A673 (cell line): ENCODE results near the gene OR5AL1. TPM values are rescaled to one million over a fixed set of nuclear protein-coding genes. Genes with fewer than 3 reads are reported as not detected.

Source experiments
- Bru-seq: library from RNA; stranded (reverse); fragments of 400-500 nt; gene quantifications from one replicate; lab custom pipeline; 2021; lab: Mats Ljungman, UMichigan
- BruChase-seq, 2 experiments: library from RNA; stranded (reverse); fragments of 400-500 nt; gene quantifications; one replicate each; lab custom pipeline; 2021; lab: Mats Ljungman, UMichigan
- BruUV-seq: library from RNA; stranded (reverse); fragments of 400-500 nt; replicated peaks from 2 replicates; lab custom pipeline; 2021; lab: Mats Ljungman, UMichigan
- CTCF ChIA-PET: fragments of 300-600 bp; sonication (Branson Sonifier 250); formaldehyde crosslinking; loops from one replicate; lab custom pipeline; 2022; ENCODE audit warnings: antibody characterized with exemption; lab: Charles Lee
- POLR2A ChIA-PET: fragments of 300-600 bp; sonication (Branson Sonifier 250); formaldehyde crosslinking; loops from one replicate; lab custom pipeline; 2022; ENCODE audit warnings: antibody characterized with exemption; ENCODE audit not compliant: low non-redundant PET; lab: Charles Lee
- DNase-seq: peaks from one replicate; pipeline ENCODE4 v3.0.0-alpha.2; 2015; ENCODE audit warnings: low spot score
- H3K27ac ChIP-seq: fragments of 200-600 bp; sonication (generic); 2 replicates; pipeline ENCODE4 v1.5.1; 2016; ENCODE audit warnings: mixed run types, low read depth, mild to moderate bottlenecking, mixed read lengths, antibody characterized with exemption, low read length; ENCODE audit not compliant: poor library complexity, severe bottlenecking
- H3K27me3 ChIP-seq: fragments of 200-600 bp; sonication (generic); replicated peaks from 2 replicates; pipeline ENCODE4 v1.6.1; 2017; ENCODE audit warnings: mixed run types, low read depth, mild to moderate bottlenecking, mixed read lengths, antibody characterized with exemption, low read length; ENCODE audit not compliant: insufficient read depth, poor library complexity
- H3K36me3 ChIP-seq: fragments of 200-600 bp; sonication (generic); 2 replicates; pipeline ENCODE4 v1.6.1; 2016; ENCODE audit warnings: mixed run types, mild to moderate bottlenecking, mixed read lengths, antibody characterized with exemption, low read length; ENCODE audit not compliant: insufficient read depth, poor library complexity, severe bottlenecking
- H3K4me1 ChIP-seq: fragments of 200-600 bp; sonication (generic); 2 replicates; pipeline ENCODE4 v1.6.1; 2017; ENCODE audit warnings: mixed run types, mild to moderate bottlenecking, mixed read lengths, antibody characterized with exemption, low read length; ENCODE audit not compliant: insufficient read depth, poor library complexity, severe bottlenecking
- H3K4me3 ChIP-seq: fragments of 200-600 bp; sonication (generic); 2 replicates; pipeline ENCODE4 v1.5.1; 2016; ENCODE audit warnings: low read depth, mixed run types, mild to moderate bottlenecking, mixed read lengths, low read length; ENCODE audit not compliant: poor library complexity, severe bottlenecking
- H3K9me3 ChIP-seq: fragments of 200-600 bp; sonication (generic); 2 replicates; pipeline ENCODE4 v1.6.1; 2016; ENCODE audit warnings: mixed run types, low read depth, mild to moderate bottlenecking, mixed read lengths, antibody characterized with exemption, low read length; ENCODE audit not compliant: poor library complexity, severe bottlenecking
- EZH2 ChIP-seq: fragments of 200-600 bp; sonication (generic); IDR thresholded peaks from 2 replicates; pipeline ENCODE4 v1.6.1; 2017; ENCODE audit warnings: borderline replicate concordance, low read depth, mild to moderate bottlenecking, mixed read lengths, antibody characterized with exemption, low read length; ENCODE audit not compliant: poor library complexity, severe bottlenecking
- intact Hi-C: fragments of 100-400 bp; cut with micrococcal nuclease; formaldehyde crosslinking; loops from one replicate; pipeline ENCODE4 v1.10.0; 2022; ENCODE audit not compliant: unreplicated experiment
- long read RNA-seq: library from polyadenylated mRNA; stranded (forward); transcript quantifications from one replicate; pipeline ENCODE4 v2.0.0, GENCODE V29; 2022
- total RNA-seq: library from RNA; stranded (reverse); gene quantifications from 2 replicates; pipeline ENCODE4 v1.2.3, GENCODE V29; 2021
- TF ChIP-seq, protein P1 (sequence below): fragments of 300-800, 200-600 bp; sonication (generic); conservative IDR thresholded peaks from 2 replicates; pipeline ENCODE4 v1.5.1; 2017; ENCODE audit warnings: low read depth, mild to moderate bottlenecking, antibody characterized with exemption, low read length, moderate library complexity, mixed read lengths

OR5AL1 gene
- total RNA-seq (not detected in 2 replicates), Bru-seq, nascent RNA (not detected), BruChase-seq, experiment 1, labeled RNA remaining after a 2-hour chase (not detected), BruChase-seq, experiment 2, labeled RNA remaining after a 6-hour chase (not detected)
- long read RNA-seq = 0 reads

DNA sequence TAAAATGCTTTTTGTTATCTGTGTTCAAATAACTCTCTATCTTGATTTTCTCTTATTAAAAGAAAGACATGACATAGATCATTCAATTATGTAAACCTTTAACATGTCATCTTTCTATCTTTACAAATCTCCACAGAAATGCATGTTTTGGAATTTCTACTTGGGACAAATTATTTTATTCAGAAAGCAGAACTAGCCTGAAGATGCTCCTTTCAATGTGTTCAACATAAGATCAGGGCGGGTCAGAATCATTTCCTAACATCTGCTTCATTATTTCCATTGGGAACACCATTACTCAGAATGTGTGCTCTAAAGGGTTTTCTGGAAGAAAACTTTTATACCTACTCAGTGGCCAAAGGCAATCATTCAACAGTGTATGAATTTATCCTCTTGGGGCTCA, at the start of gene OR5AL1:
TSS of gene OR5AL1 (plus strand) at position 301 of the 400 bp plus-strand sequence.
- no peaks in the 10 kb centered on the region for H3K4me1 ChIP-seq
- H3K27me3 ChIP-seq = no peaks in the 10 kb centered on the region
- H3K4me3 ChIP-seq = no peak within 1 kb of the TSS
- intact Hi-C loops = no loop called here
- H3K9me3 ChIP-seq = peaks cover 2% of the 10 kb centered on the region
- TF ChIP-seq EZH2 = no peak
- TF ChIP-seq, protein P1, sequence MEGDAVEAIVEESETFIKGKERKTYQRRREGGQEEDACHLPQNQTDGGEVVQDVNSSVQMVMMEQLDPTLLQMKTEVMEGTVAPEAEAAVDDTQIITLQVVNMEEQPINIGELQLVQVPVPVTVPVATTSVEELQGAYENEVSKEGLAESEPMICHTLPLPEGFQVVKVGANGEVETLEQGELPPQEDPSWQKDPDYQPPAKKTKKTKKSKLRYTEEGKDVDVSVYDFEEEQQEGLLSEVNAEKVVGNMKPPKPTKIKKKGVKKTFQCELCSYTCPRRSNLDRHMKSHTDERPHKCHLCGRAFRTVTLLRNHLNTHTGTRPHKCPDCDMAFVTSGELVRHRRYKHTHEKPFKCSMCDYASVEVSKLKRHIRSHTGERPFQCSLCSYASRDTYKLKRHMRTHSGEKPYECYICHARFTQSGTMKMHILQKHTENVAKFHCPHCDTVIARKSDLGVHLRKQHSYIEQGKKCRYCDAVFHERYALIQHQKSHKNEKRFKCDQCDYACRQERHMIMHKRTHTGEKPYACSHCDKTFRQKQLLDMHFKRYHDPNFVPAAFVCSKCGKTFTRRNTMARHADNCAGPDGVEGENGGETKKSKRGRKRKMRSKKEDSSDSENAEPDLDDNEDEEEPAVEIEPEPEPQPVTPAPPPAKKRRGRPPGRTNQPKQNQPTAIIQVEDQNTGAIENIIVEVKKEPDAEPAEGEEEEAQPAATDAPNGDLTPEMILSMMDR = no peak
- BruUV-seq = no TSS peak
- ChIA-PET CTCF (no interaction called here), POLR2A (no interaction called here)
- no peak within 1 kb of the TSS for H3K27ac ChIP-seq
- H3K36me3 ChIP-seq = no peaks in the 10 kb centered on the region
- DNase-seq = no peak

DNA sequence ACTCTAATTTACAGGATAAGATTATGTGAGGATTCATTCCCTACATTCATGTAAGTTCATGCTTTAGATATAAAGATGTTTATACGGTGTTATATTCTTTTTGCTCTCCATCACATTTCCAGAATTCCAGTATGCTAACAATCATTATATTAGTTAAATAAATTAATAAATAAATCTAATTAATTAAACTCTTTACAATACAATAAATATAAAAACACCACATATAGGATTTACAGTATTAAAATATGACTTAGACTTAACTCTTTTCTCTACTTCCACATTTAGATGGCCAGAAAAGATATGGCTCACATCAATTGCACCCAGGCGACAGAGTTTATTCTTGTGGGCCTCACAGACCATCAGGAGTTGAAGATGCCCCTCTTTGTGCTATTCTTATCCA, 37.2 kb upstream of the OR5AL1 start, which contains the start of gene OR8U1:
TSS of gene OR8U1 (plus strand) at position 301 of the 400 bp plus-strand sequence. CDS start at position 301, 0 bp downstream.
- H3K36me3 ChIP-seq = no peaks in the 10 kb centered on the region
- no peak within 1 kb of the TSS for H3K27ac ChIP-seq
- no peaks in the 10 kb centered on the region for H3K27me3 ChIP-seq
- TF ChIP-seq, protein P1 = no peak
- no peak for TF ChIP-seq EZH2
- H3K9me3 ChIP-seq = no peaks in the 10 kb centered on the region
- BruUV-seq = no TSS peak
- intact Hi-C loops = no loop called here
- H3K4me3 ChIP-seq = no peak within 1 kb of the TSS
- ChIA-PET CTCF (no interaction called here), POLR2A (no interaction called here)
- H3K4me1 ChIP-seq = no peaks in the 10 kb centered on the region
- no peak for DNase-seq

DNA sequence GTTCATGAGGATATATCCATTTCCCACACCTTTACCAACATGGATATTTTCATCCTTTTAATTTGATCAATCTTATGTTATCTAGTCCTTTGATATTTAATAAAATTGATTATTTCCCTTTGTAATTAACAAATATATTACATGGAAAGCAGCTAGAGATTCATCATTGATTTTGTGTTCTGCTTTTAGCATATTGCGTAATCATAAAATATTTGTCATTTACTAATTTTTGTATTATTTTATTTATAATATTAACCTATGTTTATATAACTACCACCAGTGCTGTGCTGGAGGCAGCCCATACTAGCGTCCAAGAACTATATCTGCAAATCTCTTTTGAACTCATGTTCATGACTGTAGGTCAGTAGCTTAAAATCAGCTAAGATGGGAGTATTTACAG, 32.4 kb upstream of the OR5AL1 start:
- TF ChIP-seq, protein P1 = no peak
- TF ChIP-seq EZH2 = no peak
- Histone ChIP-seq H3K36me3 (no peaks in the 10 kb centered on the region), H3K9me3 (peaks cover 5% of the 10 kb centered on the region), H3K27ac (no peak overlapping the region), H3K27me3 (no peaks in the 10 kb centered on the region), H3K4me1 (no peaks in the 10 kb centered on the region), H3K4me3 (no peak overlapping the region)
- no TSS peak for BruUV-seq
- ChIA-PET POLR2A (no interaction called here), CTCF (no interaction called here)
- intact Hi-C loops = no loop called here
- no peak for DNase-seq
